HEK293T (cell line): Measurements from ENCODE around the gene NR2C2.

ENCODE experiments used
- CTCF ChIA-PET: fragments of 350-600 bp; formaldehyde crosslinking; extraction: SDS; loops from one replicate; lab custom pipeline; 2021; ENCODE audit warnings: antibody characterized with exemption, inconsistent platforms; lab: Yijun Ruan, JAX
- POLR2A ChIA-PET: fragments of 350-600 bp; formaldehyde crosslinking; extraction: SDS; loops from one replicate; lab custom pipeline; 2020; ENCODE audit warnings: antibody characterized with exemption, inconsistent platforms; lab: Yijun Ruan, JAX
- DNase-seq: peaks from one replicate; pipeline ENCODE4 v3.0.0; 2012; ENCODE audit warnings: mixed read lengths; ENCODE audit errors: extremely low spot score
- ARNT ChIP-seq: fragments of 450-650 bp; IDR thresholded peaks from 2 replicates; pipeline ENCODE4 v1.6.1; 2017; ENCODE audit warnings: mild to moderate bottlenecking
- BHLHE40 ChIP-seq: fragments of 450-650 bp; IDR thresholded peaks from 2 replicates; pipeline ENCODE4 v1.6.1; 2016; ENCODE audit warnings: mild to moderate bottlenecking, moderate library complexity, borderline replicate concordance
- CTBP1 ChIP-seq: fragments of 450-650 bp; IDR thresholded peaks from 2 replicates; pipeline ENCODE4 v1.6.1; 2016; ENCODE audit warnings: borderline replicate concordance
- ELF4 ChIP-seq: fragments of 450-650 bp; IDR thresholded peaks from 2 replicates; pipeline ENCODE4 v1.6.1; 2017; ENCODE audit warnings: antibody characterized with exemption
- FOXA1 ChIP-seq: fragments of 450-650 bp; IDR thresholded peaks from 2 replicates; pipeline ENCODE4 v1.6.1; 2016; ENCODE audit warnings: mild to moderate bottlenecking
- FOXK2 ChIP-seq: fragments of 450-650 bp; IDR thresholded peaks from 2 replicates; pipeline ENCODE4 v1.6.1; 2016; ENCODE audit warnings: mild to moderate bottlenecking
- FOXM1 ChIP-seq: fragments of 450-650 bp; IDR thresholded peaks from 2 replicates; pipeline ENCODE4 v1.6.1; 2017; ENCODE audit warnings: mild to moderate bottlenecking, borderline replicate concordance
- HDGF ChIP-seq: fragments of 450-650 bp; IDR thresholded peaks from 2 replicates; pipeline ENCODE4 v1.6.1; 2017; ENCODE audit warnings: antibody characterized with exemption, borderline replicate concordance
- L3MBTL2 ChIP-seq: fragments of 450-650 bp; conservative IDR thresholded peaks from 2 replicates; pipeline ENCODE4 v1.6.1; 2016; ENCODE audit warnings: mild to moderate bottlenecking
- LEF1 ChIP-seq: fragments of 450-650 bp; IDR thresholded peaks from 2 replicates; pipeline ENCODE4 v1.6.1; 2017; ENCODE audit warnings: mild to moderate bottlenecking, borderline replicate concordance
- NFRKB ChIP-seq: fragments of 450-650 bp; IDR thresholded peaks from 2 replicates; pipeline ENCODE4 v1.6.1; 2016; ENCODE audit warnings: mild to moderate bottlenecking, moderate library complexity
- SP1 ChIP-seq: fragments of 450-650 bp; IDR thresholded peaks from 2 replicates; pipeline ENCODE4 v1.6.1; 2017
- SUZ12 ChIP-seq: fragments of 450-650 bp; IDR thresholded peaks from 2 replicates; pipeline ENCODE4 v1.6.1; 2016; ENCODE audit warnings: mild to moderate bottlenecking
- TARDBP ChIP-seq: fragments of 450-650 bp; IDR thresholded peaks from 2 replicates; pipeline ENCODE4 v1.6.1; 2016
- ZNF384 ChIP-seq: fragments of 450-650 bp; IDR thresholded peaks from 2 replicates; pipeline ENCODE4 v1.6.1; 2016
- TF ChIP-seq, protein P1 (sequence below): fragments of 450-650 bp; IDR thresholded peaks from 2 replicates; pipeline ENCODE4 v1.6.1; 2016

NR2C2 gene

DNA sequence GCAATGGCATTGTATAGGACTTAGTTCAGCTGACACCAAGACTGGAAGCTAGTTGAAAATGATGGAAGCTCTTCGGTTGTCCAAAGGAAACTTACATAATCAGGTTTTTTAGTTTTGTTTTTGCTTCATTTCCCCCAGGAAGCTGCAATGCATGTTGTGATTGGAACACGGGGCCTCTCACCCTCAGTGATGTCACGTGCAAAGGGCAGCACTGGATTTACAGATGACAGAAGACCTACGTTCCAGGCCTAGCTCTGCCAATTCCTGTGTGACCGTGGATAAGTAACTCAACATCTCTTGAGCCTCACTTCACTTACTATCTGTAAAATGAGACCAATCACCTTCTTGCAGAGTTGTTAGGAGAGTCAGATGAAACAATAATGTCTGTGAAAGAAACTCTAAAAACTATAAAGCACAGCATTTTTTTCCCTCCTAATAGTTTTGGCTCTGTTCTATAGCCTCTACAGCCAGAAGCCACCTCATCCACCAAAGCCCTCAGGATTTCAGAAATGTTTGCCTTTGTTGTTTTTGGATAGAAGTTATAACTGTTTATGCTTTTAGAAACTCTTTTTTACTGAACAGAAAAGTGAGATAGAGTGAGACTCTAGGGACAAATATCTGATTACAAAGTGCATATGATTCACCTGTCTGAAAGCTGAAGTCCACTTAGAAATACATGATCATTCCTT is 146.9 kb downstream of the NR2C2 start:
- TF ChIP-seq L3MBTL2: no peak
- no peak for DNase-seq
- POLR2A ChIA-PET: no interaction called here
- CTCF ChIA-PET: interaction anchor here (0.6 to 1.0 kb wide), 2 partner anchors 11 to 14 kb away, joined by 3 read pairs; no protein-coding TSS in a partner anchor

DNA sequence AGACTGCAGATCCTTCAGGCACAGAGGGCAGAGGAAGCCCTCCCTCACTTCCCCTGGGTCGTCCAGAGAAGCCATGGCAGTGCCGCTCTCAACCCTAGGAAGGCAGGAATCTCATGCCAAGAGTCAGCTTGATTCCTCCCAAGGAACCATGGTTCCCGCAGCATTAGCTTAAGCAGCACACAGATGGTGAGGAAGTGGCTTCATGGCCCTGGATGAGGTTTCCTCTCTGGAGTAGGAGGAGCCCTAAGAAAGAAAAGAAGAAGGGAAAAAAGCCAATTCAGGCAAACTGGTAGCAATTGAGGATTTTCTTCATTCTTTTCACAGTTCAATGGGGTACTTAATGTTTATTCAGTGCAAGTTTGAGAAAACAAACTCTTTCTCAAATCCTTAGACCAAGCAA is 148.7 kb downstream of the NR2C2 start:
- TF ChIP-seq LEF1: no peak
- TF ChIP-seq FOXM1: no peak
- TF ChIP-seq TARDBP: no peak
- no peak for TF ChIP-seq ARNT
- TF ChIP-seq FOXA1: no peak
- TF ChIP-seq SP1: no peak
- no peak for TF ChIP-seq ELF4
- TF ChIP-seq FOXK2: no peak
- TF ChIP-seq, protein P1, sequence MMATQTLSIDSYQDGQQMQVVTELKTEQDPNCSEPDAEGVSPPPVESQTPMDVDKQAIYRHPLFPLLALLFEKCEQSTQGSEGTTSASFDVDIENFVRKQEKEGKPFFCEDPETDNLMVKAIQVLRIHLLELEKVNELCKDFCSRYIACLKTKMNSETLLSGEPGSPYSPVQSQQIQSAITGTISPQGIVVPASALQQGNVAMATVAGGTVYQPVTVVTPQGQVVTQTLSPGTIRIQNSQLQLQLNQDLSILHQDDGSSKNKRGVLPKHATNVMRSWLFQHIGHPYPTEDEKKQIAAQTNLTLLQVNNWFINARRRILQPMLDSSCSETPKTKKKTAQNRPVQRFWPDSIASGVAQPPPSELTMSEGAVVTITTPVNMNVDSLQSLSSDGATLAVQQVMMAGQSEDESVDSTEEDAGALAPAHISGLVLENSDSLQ: no peak
- no peak for TF ChIP-seq HDGF
- no peak for TF ChIP-seq SUZ12
- no peak for TF ChIP-seq L3MBTL2
- no peak for TF ChIP-seq NFRKB
- TF ChIP-seq ZNF384: no peak
- no peak for TF ChIP-seq BHLHE40
- ChIA-PET POLR2A (no interaction called here), CTCF (no interaction called here)
- DNase-seq: no peak

DNA sequence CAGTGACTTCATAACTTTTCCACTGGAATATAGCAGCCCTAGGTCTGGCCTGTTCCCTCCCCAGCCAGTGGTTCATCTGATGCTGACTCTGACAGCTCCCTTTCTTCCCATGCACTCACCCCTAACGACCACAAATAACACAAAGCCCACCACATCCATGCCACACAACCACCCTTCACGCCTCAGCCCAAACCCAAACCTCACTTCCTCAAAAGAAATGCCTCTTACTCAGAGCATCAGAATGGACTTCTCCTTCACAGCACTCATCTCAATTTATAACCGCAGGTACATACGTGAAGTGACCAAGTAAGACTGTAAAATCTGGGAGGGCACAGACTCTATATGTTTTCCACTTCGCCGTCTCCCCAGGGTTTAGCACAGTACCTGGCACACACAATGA is 150.5 kb downstream of the NR2C2 start:
- DNase-seq: no peak
- ChIA-PET POLR2A (interaction anchor here (2.0 to 2.3 kb wide), 2 partner anchors 10 to 33 kb away, joined by 8 to 15 read pairs; partner anchors contain the start of gene MRPS25), CTCF (interaction anchor here (1.0 kb wide), 1 partner anchor 170 kb away, joined by 3 read pairs; no protein-coding TSS in a partner anchor)
- TF ChIP-seq CTBP1 (no peak), SUZ12 (no peak), SP1 (no peak), FOXM1 (no peak)
